Thymus (tissue), 14 donors: ENCODE measurements around the gene HHEX. TPM values are rescaled to one million over a fixed set of nuclear protein-coding genes. Genes with fewer than 3 reads are reported as not detected.
"Not testable (repeated sequence)": the region's sequence is repeated elsewhere in the genome, so short reads cannot be mapped to it uniquely, and the experiment has no call there.

Experiments used
- DNase-seq, 9 donors: peaks; one replicate each; pipeline ENCODE4 v3.0.0-alpha.2; 2013; ENCODE audit warnings: low spot score in 9 of 9, low read depth in 6 of 9, missing footprints in 1 of 9
- H3K27ac ChIP-seq, 2 donors: one replicate each; pipeline ENCODE4 v1.5.1; 2013; ENCODE audit warnings: control low read depth in 1 of 2, low read depth in 1 of 2, low read length in 1 of 2, mild to moderate bottlenecking in 1 of 2, moderate library complexity in 1 of 2
- H3K27me3 ChIP-seq, 2 donors: one replicate each; pipeline ENCODE4 v1.5.1; 2013; ENCODE audit warnings: low read length in 1 of 2; ENCODE audit not compliant: control insufficient read depth in 2 of 2, insufficient read depth in 1 of 2
- H3K36me3 ChIP-seq, 2 donors: one replicate each; pipeline ENCODE4 v1.5.1; 2013; ENCODE audit warnings: low read length in 1 of 2, mild to moderate bottlenecking in 1 of 2, moderate library complexity in 1 of 2; ENCODE audit not compliant: control insufficient read depth in 2 of 2, insufficient read depth in 2 of 2
- H3K4me1 ChIP-seq, 2 donors: one replicate each; pipeline ENCODE4 v1.5.1; 2013; ENCODE audit warnings: low read length in 2 of 2; ENCODE audit not compliant: control insufficient read depth in 2 of 2, insufficient read depth in 2 of 2
- H3K4me3 ChIP-seq, 2 donors: one replicate each; pipeline ENCODE4 v1.5.1; 2013; ENCODE audit warnings: low read length in 2 of 2, control low read depth in 1 of 2, mild to moderate bottlenecking in 1 of 2
- H3K9me3 ChIP-seq, 2 donors: one replicate each; pipeline ENCODE4 v1.5.1; 2013; ENCODE audit warnings: low read length in 1 of 2, mild to moderate bottlenecking in 1 of 2; ENCODE audit not compliant: control insufficient read depth in 2 of 2, insufficient read depth in 1 of 2
- WGBS: extraction: QIAGEN DNeasy Blood & Tissue Kit; methylation state at CpG from one replicate; pipeline ENCODE4 v1.1.7; 2013; 5-methylcytosine and 5-hydroxymethylcytosine counted together
- long read RNA-seq, 10 donors: transcript quantifications; one replicate each; lab custom pipeline, GENCODE V29; 2026
- polyA plus RNA-seq: library from polyadenylated mRNA; stranded (reverse); fragments of 200-250 nt; gene quantifications from one replicate; pipeline ENCODE4 v1.2.3, GENCODE V29; 2013
- total RNA-seq: library from RNA; stranded (reverse); fragments of 120-200 nt; gene quantifications from one replicate; pipeline ENCODE4 v1.2.4, GENCODE V29; 2013
- donor health status: healthy.

Gene HHEX
- total RNA-seq (3.0 TPM), polyA plus RNA-seq (13.5 TPM)
- long read RNA-seq, donor 1 = 0 reads
- long read RNA-seq, donor 2 = 0 reads
- long read RNA-seq, donor 3, partial matches to known transcripts = 0 of 1 reads
- long read RNA-seq, donor 3, other reads (novel, unspliced or antisense) = 0 of 1 reads
- long read RNA-seq, donor 4, partial matches to known transcripts = 0 of 3 reads
- long read RNA-seq, donor 4, other reads (novel, unspliced or antisense) = 0 of 3 reads
- long read RNA-seq, donor 5, partial matches to known transcripts = 0 of 6 reads
- long read RNA-seq, donor 5, other reads (novel, unspliced or antisense) = 0 of 6 reads
- long read RNA-seq, donor 6, partial matches to known transcripts = 0 of 1 reads
- long read RNA-seq, donor 6, other reads (novel, unspliced or antisense) = 0 of 1 reads
- long read RNA-seq, donor 7 = 0 reads
- long read RNA-seq, donor 8, partial matches to known transcripts = 0 of 1 reads
- long read RNA-seq, donor 8, other reads (novel, unspliced or antisense) = 0 of 1 reads
- long read RNA-seq, donor 9, partial matches to known transcripts = 0 of 1 reads
- long read RNA-seq, donor 9, other reads (novel, unspliced or antisense) = 0 of 1 reads
- long read RNA-seq, donor 10, partial matches to known transcripts = 0 of 2 reads
- long read RNA-seq, donor 10, other reads (novel, unspliced or antisense) = 0 of 2 reads

DNA sequence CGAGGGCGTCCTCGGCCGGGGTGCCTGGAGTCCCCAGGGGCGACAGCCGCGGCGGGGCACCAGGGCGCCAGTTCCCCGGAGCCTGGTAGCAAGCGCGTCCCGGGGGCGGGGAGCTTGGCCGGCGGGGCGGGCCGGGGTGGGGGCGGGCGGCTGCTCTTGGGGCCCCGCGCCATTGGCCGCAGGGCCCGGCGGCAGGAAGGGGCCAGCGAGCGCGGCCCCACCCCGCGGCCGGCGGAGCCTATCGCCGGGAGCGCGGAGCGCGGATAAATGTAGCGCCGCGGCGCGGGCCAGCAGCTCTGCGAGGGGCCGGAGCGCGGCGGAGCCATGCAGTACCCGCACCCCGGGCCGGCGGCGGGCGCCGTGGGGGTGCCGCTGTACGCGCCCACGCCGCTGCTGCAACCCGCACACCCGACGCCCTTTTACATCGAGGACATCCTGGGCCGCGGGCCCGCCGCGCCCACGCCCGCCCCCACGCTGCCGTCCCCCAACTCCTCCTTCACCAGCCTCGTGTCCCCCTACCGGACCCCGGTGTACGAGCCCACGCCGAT lies at the start of gene HHEX:
Gene HHEX, plus strand, starts transcription at position 293 of the 548 bp plus-strand sequence. Its CDS starts 32 bp downstream, at position 325.
- H3K4me1 ChIP-seq = peaks cover 8 to 24% of the 10 kb centered on the region in 2 donors
- under 1% methylated on average over 79 of the region's 79 CpGs for WGBS
- peaks cover 51 to 75% of the 10 kb centered on the region in 2 donors for H3K27me3 ChIP-seq
- peak within 1 kb of the TSS; percentile 33 to 57 for H3K4me3 ChIP-seq
- H3K36me3 ChIP-seq = no peaks in the 10 kb centered on the region
- no peaks in the 10 kb centered on the region for H3K9me3 ChIP-seq
- H3K27ac ChIP-seq = peak within 1 kb of the TSS in 1 of 2 donors; percentile 10
- peak in 1 of 9 donors; percentile 34 for DNase-seq

DNA sequence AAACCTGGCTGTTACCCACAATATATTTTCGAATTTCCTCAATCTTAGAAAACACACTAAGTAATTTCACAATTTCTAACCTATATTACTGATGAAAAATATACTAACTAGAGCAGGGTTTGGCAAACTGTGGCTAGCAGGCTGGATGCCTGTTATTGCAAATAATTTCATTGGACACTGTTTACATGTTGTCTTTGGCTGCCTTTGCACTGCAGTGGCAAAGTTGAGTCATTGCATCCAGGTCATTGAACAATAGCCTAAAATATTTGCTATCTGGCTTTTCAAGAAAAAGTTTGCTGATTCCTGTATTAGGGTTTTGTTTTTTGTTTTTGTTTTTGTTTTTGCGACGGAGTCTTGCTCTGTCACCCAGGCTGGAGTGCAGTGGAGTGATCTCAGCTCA lies 49.6 kb upstream of the HHEX start:
- Histone ChIP-seq H3K9me3 (no peaks in the 10 kb centered on the region), H3K27me3 (no peaks in the 10 kb centered on the region), H3K4me3 (no peak overlapping the region), H3K4me1 (no peaks in the 10 kb centered on the region), H3K36me3 (peaks cover 6 to 60% of the 10 kb centered on the region in 2 donors), H3K27ac (no peak overlapping the region)
- WGBS = 98% methylated on average over 3 of the region's 3 CpGs
- DNase-seq = no peak

DNA sequence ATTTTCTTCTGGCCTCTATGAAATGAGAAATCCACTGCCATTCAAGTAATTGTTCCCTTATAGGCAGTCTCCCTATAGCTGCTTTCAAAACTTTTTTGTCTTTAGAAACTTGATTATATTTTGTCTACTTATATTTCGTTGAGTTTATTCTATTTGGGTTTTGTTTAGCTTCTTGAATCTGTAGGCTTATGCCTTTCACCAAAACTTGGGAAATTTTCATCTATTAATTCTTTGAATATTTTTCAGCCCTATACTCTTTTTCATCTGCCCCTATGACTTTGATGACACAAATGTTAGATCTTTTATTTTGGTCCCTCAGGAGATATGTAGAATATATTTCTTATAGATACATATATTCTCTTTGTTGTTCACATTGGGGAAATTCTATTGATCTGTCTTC lies 48.3 kb upstream of the HHEX start:
- no peak for DNase-seq
- 71% methylated on average over 1 of the region's 1 CpG for WGBS
- no peak overlapping the region for H3K4me3 ChIP-seq
- no peaks in the 10 kb centered on the region for H3K4me1 ChIP-seq
- H3K36me3 ChIP-seq = peaks cover 6 to 54% of the 10 kb centered on the region in 2 donors
- no peak overlapping the region for H3K27ac ChIP-seq
- no peaks in the 10 kb centered on the region for H3K9me3 ChIP-seq
- H3K27me3 ChIP-seq = no peaks in the 10 kb centered on the region

DNA sequence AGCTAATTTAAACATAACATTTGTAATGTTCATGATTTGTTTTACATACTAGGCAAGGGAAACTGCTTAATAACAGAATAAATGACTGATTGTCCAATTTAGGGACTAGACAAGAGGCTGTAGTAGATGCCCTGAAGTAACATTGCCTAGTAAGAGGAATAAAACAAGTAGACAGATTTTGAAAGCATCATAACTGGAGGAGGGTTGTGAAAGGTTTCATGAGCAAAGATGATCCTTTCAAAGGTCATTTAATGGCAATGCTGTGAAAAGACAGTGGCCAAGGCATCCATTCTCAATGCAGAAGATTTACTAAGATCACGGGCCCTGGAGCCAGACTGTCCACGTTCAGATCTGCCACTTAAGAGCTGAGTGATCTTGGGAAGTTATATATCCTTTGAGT lies 44.8 kb upstream of the HHEX start:
- Histone ChIP-seq H3K4me1 (no peaks in the 10 kb centered on the region), H3K9me3 (no peaks in the 10 kb centered on the region), H3K36me3 (peaks cover 12 to 67% of the 10 kb centered on the region in 2 donors), H3K27ac (no peak overlapping the region), H3K27me3 (no peaks in the 10 kb centered on the region), H3K4me3 (no peak overlapping the region)
- WGBS = over 99% methylated on average over 2 of the region's 2 CpGs
- no peak for DNase-seq

DNA sequence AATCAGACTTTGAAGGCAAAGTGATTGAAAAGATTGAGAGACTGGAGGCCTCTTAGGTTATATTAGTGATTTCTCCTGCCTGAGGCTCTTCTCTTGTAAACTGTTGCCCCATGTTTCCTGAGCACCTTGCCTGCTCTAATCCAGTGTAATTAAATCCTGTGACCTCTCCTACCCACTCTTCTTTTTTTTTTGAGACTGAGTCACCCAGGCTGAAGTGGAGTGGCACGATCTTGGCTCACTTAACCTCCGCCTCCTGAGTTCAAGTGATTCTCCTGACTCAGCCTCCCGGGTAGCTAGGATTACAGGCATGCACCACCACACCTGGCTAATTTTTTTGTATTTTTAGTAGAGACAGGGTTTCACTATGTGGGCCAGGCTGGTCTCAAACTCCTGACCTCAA lies 38.9 kb upstream of the HHEX start:
- H3K4me1 ChIP-seq, H3K27me3 ChIP-seq, H3K27ac ChIP-seq, DNase-seq, H3K4me3 ChIP-seq, H3K9me3 ChIP-seq: not testable (repeated sequence)
- 98% methylated on average over 3 of the region's 3 CpGs for WGBS
- H3K36me3 ChIP-seq = peaks cover 29 to 87% of the 10 kb centered on the region in 2 donors

DNA sequence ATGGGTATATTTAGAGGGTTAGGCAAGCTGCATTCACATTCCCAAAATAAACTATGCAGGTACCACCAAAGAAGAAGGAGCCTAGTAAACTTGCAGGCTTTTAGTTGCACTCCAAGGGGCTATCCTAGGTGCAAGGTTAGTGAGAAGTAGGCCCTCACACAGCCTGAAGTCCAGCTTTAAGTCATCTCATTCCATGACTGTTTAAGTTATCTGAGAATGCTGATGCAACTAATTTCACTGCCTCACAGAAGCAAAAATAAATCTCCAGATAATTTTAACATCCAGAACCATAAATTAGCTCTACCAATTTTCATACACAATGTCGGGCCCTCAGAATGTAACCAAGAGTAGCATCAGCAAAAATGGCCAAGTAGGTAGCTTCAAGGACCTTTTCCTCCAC lies 34.3 kb upstream of the HHEX start:
- WGBS = 96% methylated on average over 1 of the region's 1 CpG
- H3K36me3 ChIP-seq = peaks cover 30 to 46% of the 10 kb centered on the region in 2 donors
- H3K9me3 ChIP-seq = no peaks in the 10 kb centered on the region

DNA sequence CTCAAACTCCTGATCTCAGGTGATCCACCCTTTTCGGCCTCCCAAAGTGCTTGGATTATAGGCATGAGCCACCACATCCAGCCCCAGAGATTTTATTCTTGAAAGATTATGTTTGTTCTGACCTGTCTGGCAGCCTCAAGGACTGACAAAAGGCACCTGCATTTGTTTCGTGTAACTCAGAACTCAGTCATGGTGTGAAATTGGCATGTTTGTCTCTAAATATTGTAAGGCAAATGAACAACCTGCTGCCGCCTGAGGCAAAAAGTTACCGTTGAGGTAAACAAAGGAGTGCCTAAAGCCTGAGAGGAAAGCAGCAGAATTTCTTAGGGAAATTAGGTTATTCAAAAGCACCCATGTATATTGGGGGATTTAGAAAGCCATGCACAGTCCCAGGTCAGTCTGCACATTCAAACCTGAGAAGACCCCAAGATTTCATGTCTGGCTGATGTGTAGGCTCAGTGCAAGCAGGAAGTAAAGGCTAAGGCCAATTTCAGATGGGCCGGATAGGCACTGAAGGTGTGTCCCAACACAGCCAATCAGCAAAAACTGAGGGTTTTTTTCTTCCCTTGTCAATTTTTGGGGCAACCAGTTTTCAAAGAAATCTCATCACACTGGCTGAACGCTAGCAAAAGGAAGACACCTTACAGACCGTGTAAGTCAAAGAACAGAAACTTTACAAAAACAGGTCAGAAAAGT lies 33.3 kb upstream of the HHEX start:
- WGBS = 98% methylated on average over 7 of the region's 7 CpGs
- no peak overlapping the region for H3K4me3 ChIP-seq
- H3K27ac ChIP-seq = no peak overlapping the region
- H3K9me3 ChIP-seq = no peaks in the 10 kb centered on the region
- H3K4me1 ChIP-seq = no peaks in the 10 kb centered on the region
- no peaks in the 10 kb centered on the region for H3K27me3 ChIP-seq
- no peak for DNase-seq
- peaks cover 30 to 37% of the 10 kb centered on the region in 2 donors for H3K36me3 ChIP-seq

More for the DNA sequence above, 34.3 kb upstream of the HHEX start:
- Histone ChIP-seq H3K4me1 (no peaks in the 10 kb centered on the region), H3K27me3 (no peaks in the 10 kb centered on the region), H3K4me3 (no peak overlapping the region), H3K27ac (no peak overlapping the region)
- DNase-seq = no peak

DNA sequence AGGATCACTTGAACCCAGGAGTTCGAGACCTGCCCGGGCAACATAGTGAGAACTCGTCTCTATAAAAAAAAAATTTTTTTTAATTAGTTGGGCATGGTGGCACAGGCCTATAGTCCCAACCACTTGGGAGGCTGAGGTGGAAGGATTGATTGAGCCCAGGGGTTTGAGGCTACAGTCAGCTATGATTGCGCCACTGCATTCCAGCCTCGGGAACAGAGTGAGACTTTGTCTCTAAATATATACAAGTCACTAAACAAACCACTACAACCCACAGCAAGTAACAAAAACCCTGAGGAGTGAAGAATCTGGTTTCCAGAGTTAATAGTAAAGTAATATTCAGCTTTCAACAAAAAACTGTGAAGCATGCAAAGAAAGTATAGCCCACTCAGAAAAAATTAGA lies 32.7 kb upstream of the HHEX start:
- 98% methylated on average over 5 of the region's 5 CpGs for WGBS
- Histone ChIP-seq H3K4me3 (no peak overlapping the region), H3K4me1 (no peaks in the 10 kb centered on the region), H3K27me3 (no peaks in the 10 kb centered on the region), H3K27ac (no peak overlapping the region), H3K9me3 (no peaks in the 10 kb centered on the region), H3K36me3 (peaks cover 28 to 31% of the 10 kb centered on the region in 2 donors)
- DNase-seq = no peak

DNA sequence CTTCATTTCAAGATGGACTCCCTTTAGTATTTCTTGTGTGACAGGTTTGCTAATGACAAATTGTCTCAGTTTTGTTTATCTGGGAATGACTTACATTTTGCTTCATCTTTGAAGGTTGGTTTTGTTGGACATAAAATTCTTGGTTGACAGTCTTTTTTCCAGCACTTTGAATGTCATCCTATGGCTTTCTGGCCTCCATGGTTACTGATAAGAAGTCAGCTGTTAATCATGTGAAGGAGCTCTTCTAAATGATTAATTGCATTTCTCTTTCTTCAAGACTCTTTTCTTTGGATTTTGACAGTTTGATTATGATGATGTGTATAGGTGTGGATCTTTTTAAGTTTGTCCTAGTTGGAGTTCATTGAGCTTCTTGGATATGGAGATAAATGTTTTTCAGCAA lies 26.9 kb upstream of the HHEX start:
- Histone ChIP-seq H3K36me3 (no peaks in the 10 kb centered on the region), H3K27ac (no peak overlapping the region), H3K4me3 (no peak overlapping the region), H3K4me1 (no peaks in the 10 kb centered on the region), H3K9me3 (no peaks in the 10 kb centered on the region), H3K27me3 (no peaks in the 10 kb centered on the region)
- no peak for DNase-seq
